HepG2 (cell line): ENCODE results near the gene DNM3. TPM values are rescaled to one million over a fixed set of nuclear protein-coding genes. Genes with fewer than 3 reads are reported as not detected.

Experiments used
- ATAC-seq: fragments of 200-7000 bp; cut with Tn5 transposase; 3 replicates; pipeline ENCODE4 v1.9.1; 2020; ENCODE audit warnings: mild to moderate bottlenecking, moderate library complexity
- BruUV-seq: library from RNA; stranded (reverse); fragments of 400-500 nt; replicated peaks from 2 replicates; lab custom pipeline; 2021; lab: Mats Ljungman, UMichigan
- CTCF ChIA-PET: fragments of 300-600 bp; formaldehyde crosslinking; extraction: SDS; loops from one replicate; lab custom pipeline; 2021; ENCODE audit warnings: low total read pairs, inconsistent platforms, low intra/inter-chr PET ratio; lab: Yijun Ruan, JAX
- POLR2A ChIA-PET: fragments of 350-600 bp; sonication (Branson Sonifier 250); formaldehyde crosslinking; loops from one replicate; lab custom pipeline; 2020; ENCODE audit warnings: antibody characterized with exemption, inconsistent platforms; lab: Yijun Ruan, JAX
- DNase-seq: peaks from one replicate; pipeline ENCODE4 v3.0.0-alpha.2; 2015; ENCODE audit warnings: low spot score
- FAIRE-seq: peaks from 3 replicates; lab custom pipeline; 2011; peaks lifted over from hg19 to GRCh38; lab: Jason Lieb, UNC
- H2AFZ ChIP-seq: one replicate; pipeline ENCODE4 v1.6.1; 2011; ENCODE audit warnings: low read length, inconsistent platforms
- H3K27ac ChIP-seq: fragments of 300-600 bp; 3 replicates; pipeline ENCODE4 v1.8.0; 2011; ENCODE audit warnings: mixed run types, mild to moderate bottlenecking, mixed read lengths, low read length, inconsistent platforms; ENCODE audit not compliant: insufficient read depth; ENCODE audit errors: extremely low read length
- H3K27me3 ChIP-seq, 2 experiments: fragments of 200-600 bp in 1 of 2; 2 replicates in 1 of 2; 3 replicates in 1 of 2; pipeline versions ENCODE4 v1.6.0 to v1.8.0; 2011; ENCODE audit warnings: low read length in 2 of 2, mild to moderate bottlenecking in 2 of 2, moderate library complexity in 2 of 2, inconsistent platforms in 1 of 2; ENCODE audit not compliant: insufficient read depth in 2 of 2, control insufficient read depth in 1 of 2
- H3K36me3 ChIP-seq, 2 experiments: fragments of 200-600 bp in 1 of 2; replicated peaks in 1 of 2; 2 replicates in 1 of 2; 3 replicates in 1 of 2; pipeline versions ENCODE4 v1.5.1 to v1.8.0; 2011; ENCODE audit warnings: low read length in 2 of 2, inconsistent platforms in 1 of 2; ENCODE audit not compliant: insufficient read depth in 2 of 2, control insufficient read depth in 1 of 2
- H3K4me1 ChIP-seq: 2 replicates; pipeline ENCODE4 v1.5.1; 2012; ENCODE audit warnings: low read length, inconsistent platforms; ENCODE audit not compliant: insufficient read depth
- H3K4me2 ChIP-seq: 2 replicates; pipeline ENCODE4 v1.6.0; 2011; ENCODE audit warnings: low read depth, low read length, inconsistent platforms
- H3K4me3 ChIP-seq, 3 experiments: fragments of 200-600 bp in 1 of 3; sonication (generic), shearing (Covaris generic) in 1 of 3; replicated peaks in 1 of 3; 2 replicates each; pipeline ENCODE4 v1.5.1; 2011 to 2016; ENCODE audit warnings: low read length in 3 of 3, inconsistent platforms in 2 of 3, low read depth in 2 of 3, mild to moderate bottlenecking in 2 of 3, control low read depth in 1 of 3, mixed read lengths in 1 of 3; ENCODE audit not compliant: insufficient read depth in 1 of 3
- H3K79me2 ChIP-seq: one replicate; pipeline ENCODE4 v1.6.1; 2011; ENCODE audit warnings: low read length, inconsistent platforms; ENCODE audit not compliant: insufficient read depth
- H3K9ac ChIP-seq: 2 replicates; pipeline ENCODE4 v1.6.0; 2011; ENCODE audit warnings: mild to moderate bottlenecking, low read depth, low read length, inconsistent platforms; ENCODE audit not compliant: insufficient read depth
- H3K9me3 ChIP-seq: 2 replicates; pipeline ENCODE4 v1.5.1; 2012; ENCODE audit warnings: mild to moderate bottlenecking, low read length
- H4K20me1 ChIP-seq: 2 replicates; pipeline ENCODE4 v1.6.0; 2011; ENCODE audit warnings: inconsistent platforms, mild to moderate bottlenecking, low read length, moderate library complexity; ENCODE audit not compliant: insufficient read depth
- ATF1 ChIP-seq: IDR thresholded peaks from 2 replicates; pipeline ENCODE4 v1.6.1; 2016; ENCODE audit warnings: mild to moderate bottlenecking, control low read depth
- ATF3 ChIP-seq: sonication (generic); formaldehyde crosslinking; IDR thresholded peaks from 2 replicates; pipeline ENCODE4 v1.4.0; 2020; ENCODE audit warnings: missing genetic modification reagents
- FOXC1 ChIP-seq: sonication (generic); formaldehyde crosslinking; IDR thresholded peaks from 2 replicates; pipeline ENCODE4 v1.8.0; 2022; ENCODE audit warnings: mild to moderate bottlenecking, missing genetic modification reagents, borderline replicate concordance
- KMT2B ChIP-seq: IDR thresholded peaks from 2 replicates; pipeline ENCODE4 v1.6.1; 2016; ENCODE audit warnings: missing genetic modification reagents, missing compliant biosample characterization
- NFIB ChIP-seq: sonication (generic); formaldehyde crosslinking; IDR thresholded peaks from 2 replicates; pipeline ENCODE4 v1.9.0; 2021; ENCODE audit warnings: missing genetic modification reagents, mild to moderate bottlenecking, borderline replicate concordance
- PATZ1 ChIP-seq: sonication (generic); formaldehyde crosslinking; IDR thresholded peaks from 2 replicates; pipeline ENCODE4 v1.4.0; 2020; ENCODE audit warnings: missing genetic modification reagents
- POLR2A ChIP-seq, 2 experiments: IDR thresholded peaks; 2 replicates each; pipeline ENCODE4 v1.6.1; 2011; ENCODE audit warnings: low read depth in 2 of 2, low read length in 2 of 2, mild to moderate bottlenecking in 1 of 2, moderate library complexity in 1 of 2; ENCODE audit not compliant: insufficient read depth in 1 of 2
- ZKSCAN1 ChIP-seq: fragments of 150-350 bp; IDR thresholded peaks from 2 replicates; pipeline ENCODE4 v1.6.1; 2014; ENCODE audit warnings: low read length
- ZNF598 ChIP-seq: sonication (generic); formaldehyde crosslinking; IDR thresholded peaks from 2 replicates; pipeline ENCODE4 v1.5.1; 2020; ENCODE audit warnings: mild to moderate bottlenecking, missing genetic modification reagents, borderline replicate concordance
- ZNF644 ChIP-seq: IDR thresholded peaks from 2 replicates; pipeline ENCODE4 v1.6.1; 2016; ENCODE audit warnings: low read depth
- in situ Hi-C: cut with HindIII; loops from 2 replicates; pipeline ENCODE4 v1.10.0; 2017; ENCODE audit warnings: low pct_unique_long_range_greater_than_20kb; ENCODE audit not compliant: extremely low pct_ligation_motif_present
- intact Hi-C: fragments of 100-400 bp; cut with micrococcal nuclease; formaldehyde crosslinking; loops from one replicate; pipeline ENCODE4 v1.10.0; 2022; ENCODE audit not compliant: unreplicated experiment
- polyA plus RNA-seq, 8 experiments: library from polyadenylated mRNA; depleted of rRNA in 3 of 8; stranded (reverse) in 7 of 8; unstranded in 1 of 8; fragments of >200 nt; fragmentation: Illumina TruSeq in 4 of 8; extraction: Trizol in 4 of 8; gene quantifications; 2 replicates each; pipeline versions ENCODE4 v1.2.1 to v1.2.3, GENCODE V29; 2011 to 2016; ENCODE audit warnings: low read depth in 4 of 8, missing spikeins in 1 of 8, mixed read lengths in 1 of 8; ENCODE audit not compliant: insufficient read depth in 1 of 8
- total RNA-seq, 5 experiments: library from RNA; depleted of rRNA; stranded (reverse); fragments of >200 nt; fragmentation: Illumina TruSeq; extraction: Trizol; gene quantifications; 2 replicates each; pipeline ENCODE4 v1.2.3, GENCODE V29; 2016; ENCODE audit warnings: low read depth in 1 of 5

DNM3 gene
- total and polyA plus RNA-seq, 2 of the 13 experiments (the other 11 are each of a cell fraction or from before 2014, with no cell fraction given): 0.05 TPM; not detected in 1

- TF ChIP-seq ATF1 (CRISPR knock-in tag) (no peak), POLR2A (IDR thresholded peaks at IDR 0.05; ENCODE audit: insufficient read depth in 1 of 2, low read depth in 2 of 2, low read length in 2 of 2) (no peak), FOXC1 (CRISPR knock-in tag) (no peak), ATF3 (CRISPR knock-in tag) (no peak)
Observed at GRCh38 chr1:171863531-171863930, 22.2 kb downstream of the DNM3 start (continued).

- no peaks in the 10 kb centered on the region for H3K79me2 ChIP-seq
- no peak overlapping the region for H3K4me2 ChIP-seq
- FAIRE-seq (no peak), ATAC-seq (no peak), DNase-seq (no peak)
- no peaks in the 10 kb centered on the region for H3K36me3 ChIP-seq
- H3K4me3 ChIP-seq: no peak overlapping the region
- no peak overlapping the region for H2AFZ ChIP-seq
- in situ Hi-C loops (no loop called here), intact Hi-C loops (no loop called here)
- no peaks in the 10 kb centered on the region for H3K27me3 ChIP-seq
- CTCF ChIA-PET: no interaction called here
- H3K9ac ChIP-seq: no peak overlapping the region
- H3K9me3 ChIP-seq: no peaks in the 10 kb centered on the region
- H4K20me1 ChIP-seq: no peaks in the 10 kb centered on the region
- no peak overlapping the region for H3K27ac ChIP-seq
- POLR2A ChIA-PET: no interaction called here
- TF ChIP-seq ZKSCAN1 (no peak), PATZ1 (no peak), NFIB (CRISPR knock-in tag) (no peak), KMT2B (CRISPR knock-in tag) (no peak), ZNF644 (CRISPR knock-in tag) (no peak), ZNF598 (CRISPR knock-in tag) (no peak)
- H3K4me1 ChIP-seq: no peaks in the 10 kb centered on the region
- no TSS peak for BruUV-seq
Observed at GRCh38 chr1:171864308-171864707, 23.0 kb downstream of the DNM3 start.
